Stimulated activated naive CD8-positive, alpha-beta T cell treated with anti-CD3 and anti-CD28 coated beads, Interleukin-15, Interleukin-2, amounts not matched to agents 100 ng/mL and 50 ng/mL, for 24 hours (primary cell): ENCODE measurements around the gene OR6B3.

ENCODE experiments used
- H3K27ac Mint-ChIP-seq: one replicate; pipeline ENCODE4 v1.8.0; 2021; ENCODE audit warnings: mild to moderate bottlenecking, mixed read lengths
- H3K27me3 Mint-ChIP-seq: one replicate; pipeline ENCODE4 v1.8.0; 2021; ENCODE audit warnings: mixed read lengths
- H3K36me3 Mint-ChIP-seq: one replicate; pipeline ENCODE4 v1.8.0; 2021; ENCODE audit warnings: low read depth, mixed read lengths
- H3K4me1 Mint-ChIP-seq: one replicate; pipeline ENCODE4 v1.8.0; 2021; ENCODE audit warnings: low read depth, mixed read lengths
- H3K4me3 Mint-ChIP-seq: one replicate; pipeline ENCODE4 v1.8.0; 2021; ENCODE audit warnings: mild to moderate bottlenecking, mixed read lengths
- H3K9me3 Mint-ChIP-seq: one replicate; pipeline ENCODE4 v1.8.0; 2021; ENCODE audit warnings: mixed read lengths

Gene OR6B3

GRCh38 chr2:240030379-240031094 lies 22.8 kb downstream of the OR6B3 start, which contains the start of gene OR6B2:
OR6B2 (minus strand) TSS chr2:240030429; CDS start chr2:240030429, 0 bp downstream.
- H3K27me3 Mint-ChIP-seq = peaks cover 29% of the 10 kb centered on the region
- no peak within 1 kb of the TSS for H3K27ac Mint-ChIP-seq
- H3K36me3 Mint-ChIP-seq = no peaks in the 10 kb centered on the region
- no peaks in the 10 kb centered on the region for H3K9me3 Mint-ChIP-seq
- no peak within 1 kb of the TSS for H3K4me3 Mint-ChIP-seq
- no peaks in the 10 kb centered on the region for H3K4me1 Mint-ChIP-seq

DNA sequence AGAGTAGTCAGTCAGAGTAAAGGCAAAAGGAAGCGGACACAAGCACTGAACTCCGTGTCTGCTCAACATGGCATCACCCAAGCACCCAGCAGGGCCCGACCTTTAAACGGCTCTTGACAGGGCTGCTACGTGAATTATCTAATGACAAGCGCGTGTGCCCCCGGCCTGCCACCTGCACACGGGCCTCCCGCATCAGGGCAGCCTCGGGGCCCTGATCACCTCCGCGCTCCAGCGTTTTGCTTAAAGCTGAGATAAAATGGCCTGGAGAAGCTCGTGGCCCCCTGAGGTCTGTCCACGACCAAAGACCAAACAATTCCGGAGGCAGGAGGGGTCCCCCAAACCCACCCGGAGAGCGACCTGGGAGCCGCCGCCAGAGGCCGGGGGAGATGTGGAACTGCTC lies 28.6 kb downstream of the OR6B3 start:
- Mint-ChIP-seq H3K27me3 (peaks cover 4% of the 10 kb centered on the region), H3K27ac (peak overlapping the region; percentile 96), H3K36me3 (peaks cover 17% of the 10 kb centered on the region), H3K4me3 (peak overlapping the region; percentile 94), H3K4me1 (peaks cover 21% of the 10 kb centered on the region), H3K9me3 (no peaks in the 10 kb centered on the region)

DNA sequence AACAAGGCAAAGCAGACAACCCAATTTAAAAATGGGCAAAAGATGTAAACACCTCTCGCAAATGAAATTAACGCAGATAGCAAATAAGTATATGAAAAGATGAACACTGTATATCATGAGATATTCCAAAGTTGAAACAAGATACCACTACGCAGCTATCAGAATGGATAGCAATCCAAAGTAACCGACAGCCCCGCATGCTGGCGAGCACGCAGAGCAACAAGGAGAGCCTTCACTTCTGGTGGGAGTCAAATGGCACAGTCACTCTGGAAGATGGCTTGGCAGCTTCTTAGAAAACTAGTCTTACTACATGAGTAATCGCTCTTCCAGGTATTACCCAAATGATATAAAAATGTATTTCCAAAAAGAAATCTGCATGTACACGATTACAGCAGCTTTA lies 29.5 kb downstream of the OR6B3 start:
- Mint-ChIP-seq H3K27ac (peak overlapping the region; percentile 96), H3K4me1 (peaks cover 21% of the 10 kb centered on the region), H3K9me3 (no peaks in the 10 kb centered on the region), H3K36me3 (peaks cover 22% of the 10 kb centered on the region), H3K27me3 (no peaks in the 10 kb centered on the region), H3K4me3 (peak overlapping the region; percentile 94)

DNA sequence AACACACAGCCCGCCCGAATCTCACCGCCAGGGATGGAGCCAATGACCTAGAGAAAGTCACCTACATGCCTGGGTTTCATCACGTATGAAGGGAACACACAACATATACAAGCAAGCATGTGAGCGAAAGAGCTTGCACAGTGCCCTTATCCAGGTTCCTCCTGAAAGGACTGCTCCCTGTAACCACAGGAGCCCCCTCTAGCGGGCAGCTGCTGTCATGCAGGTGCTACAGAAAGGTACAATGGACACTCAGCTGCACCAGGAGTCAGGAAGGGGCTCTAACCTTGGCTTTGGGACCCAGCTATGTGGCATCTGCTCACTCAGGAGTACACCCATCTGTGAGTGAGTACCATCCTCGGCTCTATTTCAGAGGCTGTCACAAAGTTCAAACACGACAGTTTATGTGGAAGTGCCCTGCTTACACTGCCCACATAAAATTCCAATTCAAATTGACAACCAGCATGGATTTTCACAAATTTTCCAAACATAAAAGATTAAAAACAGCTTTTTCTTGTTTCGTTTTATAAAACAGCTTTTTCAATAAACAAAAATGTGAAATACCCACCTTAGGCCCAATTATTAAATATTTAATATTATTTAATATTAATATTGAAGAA lies 31.7 kb downstream of the OR6B3 start:
- no peak overlapping the region for H3K27ac Mint-ChIP-seq
- H3K4me1 Mint-ChIP-seq = peaks cover 21% of the 10 kb centered on the region
- no peaks in the 10 kb centered on the region for H3K27me3 Mint-ChIP-seq
- H3K4me3 Mint-ChIP-seq = no peak overlapping the region
- H3K36me3 Mint-ChIP-seq = peaks cover 41% of the 10 kb centered on the region
- H3K9me3 Mint-ChIP-seq = no peaks in the 10 kb centered on the region

- Mint-ChIP-seq H3K36me3 (peaks cover 65% of the 10 kb centered on the region), H3K9me3 (no peaks in the 10 kb centered on the region), H3K4me1 (peaks cover 5% of the 10 kb centered on the region), H3K27ac (no peak overlapping the region), H3K4me3 (no peak overlapping the region), H3K27me3 (no peaks in the 10 kb centered on the region)
These were observed 35.1 kb downstream of the OR6B3 start for GRCh38 chr2:240018071-240018750.

GRCh38 chr2:240014327-240014726 lies 39.0 kb downstream of the OR6B3 start:
- no peaks in the 10 kb centered on the region for H3K27me3 Mint-ChIP-seq
- H3K4me1 Mint-ChIP-seq = no peaks in the 10 kb centered on the region
- no peak overlapping the region for H3K4me3 Mint-ChIP-seq
- peaks cover 78% of the 10 kb centered on the region for H3K36me3 Mint-ChIP-seq
- H3K9me3 Mint-ChIP-seq = no peaks in the 10 kb centered on the region
- no peak overlapping the region for H3K27ac Mint-ChIP-seq

DNA sequence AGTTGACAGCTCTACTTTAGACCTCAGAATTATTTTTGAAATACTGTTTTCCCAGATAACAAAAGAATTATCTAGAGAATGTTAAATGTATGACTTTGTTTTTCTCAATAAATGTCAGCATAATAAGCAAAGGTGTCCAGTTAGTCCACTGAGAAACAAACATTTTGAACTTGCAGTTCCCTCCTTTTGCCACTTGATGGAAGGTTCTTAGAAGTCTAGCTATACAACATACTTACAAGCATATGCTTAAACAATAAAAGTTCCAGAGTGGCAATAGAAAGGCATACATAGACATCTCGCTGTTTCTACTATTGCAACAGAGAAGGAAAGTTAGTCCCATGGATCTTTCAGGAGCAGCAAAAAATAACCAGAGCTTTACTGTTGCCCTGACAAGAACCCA lies 40.0 kb downstream of the OR6B3 start:
- Mint-ChIP-seq H3K9me3 (no peaks in the 10 kb centered on the region), H3K4me1 (no peaks in the 10 kb centered on the region), H3K4me3 (no peak overlapping the region), H3K27me3 (no peaks in the 10 kb centered on the region), H3K27ac (no peak overlapping the region), H3K36me3 (peaks cover 79% of the 10 kb centered on the region)

GRCh38 chr2:240002983-240003382 lies 50.3 kb downstream of the OR6B3 start:
- H3K9me3 Mint-ChIP-seq = no peaks in the 10 kb centered on the region
- no peak overlapping the region for H3K4me3 Mint-ChIP-seq
- peaks cover 75% of the 10 kb centered on the region for H3K36me3 Mint-ChIP-seq
- no peak overlapping the region for H3K27ac Mint-ChIP-seq
- H3K27me3 Mint-ChIP-seq = no peaks in the 10 kb centered on the region
- no peaks in the 10 kb centered on the region for H3K4me1 Mint-ChIP-seq

DNA sequence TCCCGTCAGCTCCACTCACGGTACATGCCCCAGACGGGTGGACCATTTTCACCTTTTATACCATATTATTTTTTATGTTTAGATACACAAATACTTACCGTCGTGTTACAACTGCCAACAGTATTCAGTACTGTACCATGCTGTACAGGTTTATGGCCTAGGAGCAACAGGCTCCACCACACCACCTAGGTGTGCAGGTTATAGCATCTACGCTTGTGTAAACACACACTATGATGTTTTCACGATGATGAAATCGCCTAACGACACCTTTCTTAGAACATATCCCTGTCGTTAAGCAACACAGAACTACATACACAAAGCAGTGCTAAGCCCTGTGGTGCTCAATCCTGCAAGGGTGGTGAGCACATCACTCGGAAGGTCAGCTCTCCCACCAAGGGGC lies 52.6 kb downstream of the OR6B3 start:
- Mint-ChIP-seq H3K36me3 (peaks cover 69% of the 10 kb centered on the region), H3K4me3 (no peak overlapping the region), H3K27me3 (no peaks in the 10 kb centered on the region), H3K4me1 (no peaks in the 10 kb centered on the region), H3K9me3 (no peaks in the 10 kb centered on the region), H3K27ac (no peak overlapping the region)

- H3K9me3 Mint-ChIP-seq = no peaks in the 10 kb centered on the region
- H3K4me3 Mint-ChIP-seq = no peak overlapping the region
- H3K27ac Mint-ChIP-seq = no peak overlapping the region
- no peaks in the 10 kb centered on the region for H3K27me3 Mint-ChIP-seq
- H3K36me3 Mint-ChIP-seq = peaks cover 66% of the 10 kb centered on the region
- no peaks in the 10 kb centered on the region for H3K4me1 Mint-ChIP-seq
These were observed 55.5 kb downstream of the OR6B3 start for GRCh38 chr2:239997686-239998409.
